HG03520 (cell line): ENCODE data around the gene ZNF581.

Experiments
- ATAC-seq: cut with Tn5 transposase; IDR thresholded peaks from one replicate; pipeline ENCODE4 v1.9.1; 2021; ENCODE audit warnings: mild to moderate bottlenecking, moderate library complexity; ENCODE audit not compliant: unreplicated experiment

The ZNF581 gene

DNA sequence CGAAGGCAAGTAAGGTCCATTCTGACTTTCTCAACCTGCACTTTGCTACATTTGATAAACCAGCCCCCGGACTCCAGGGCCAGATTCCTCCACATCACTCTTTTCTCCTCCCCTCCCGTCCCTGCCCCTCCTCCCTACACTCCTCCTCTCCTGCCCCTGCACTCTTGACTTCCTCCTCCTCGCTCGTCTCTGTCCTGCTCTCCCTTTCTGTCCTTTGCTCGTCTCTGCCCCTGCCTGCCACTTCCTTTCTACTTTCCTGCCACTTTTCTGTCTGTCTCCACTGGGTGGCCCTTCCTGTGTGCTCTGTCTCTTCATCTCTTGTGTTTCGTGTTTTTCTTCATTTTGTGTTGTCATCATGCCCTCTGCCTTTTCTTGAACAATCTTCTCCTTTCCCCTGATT is 18.4 kb downstream of the ZNF581 start:
- no peak for ATAC-seq

DNA sequence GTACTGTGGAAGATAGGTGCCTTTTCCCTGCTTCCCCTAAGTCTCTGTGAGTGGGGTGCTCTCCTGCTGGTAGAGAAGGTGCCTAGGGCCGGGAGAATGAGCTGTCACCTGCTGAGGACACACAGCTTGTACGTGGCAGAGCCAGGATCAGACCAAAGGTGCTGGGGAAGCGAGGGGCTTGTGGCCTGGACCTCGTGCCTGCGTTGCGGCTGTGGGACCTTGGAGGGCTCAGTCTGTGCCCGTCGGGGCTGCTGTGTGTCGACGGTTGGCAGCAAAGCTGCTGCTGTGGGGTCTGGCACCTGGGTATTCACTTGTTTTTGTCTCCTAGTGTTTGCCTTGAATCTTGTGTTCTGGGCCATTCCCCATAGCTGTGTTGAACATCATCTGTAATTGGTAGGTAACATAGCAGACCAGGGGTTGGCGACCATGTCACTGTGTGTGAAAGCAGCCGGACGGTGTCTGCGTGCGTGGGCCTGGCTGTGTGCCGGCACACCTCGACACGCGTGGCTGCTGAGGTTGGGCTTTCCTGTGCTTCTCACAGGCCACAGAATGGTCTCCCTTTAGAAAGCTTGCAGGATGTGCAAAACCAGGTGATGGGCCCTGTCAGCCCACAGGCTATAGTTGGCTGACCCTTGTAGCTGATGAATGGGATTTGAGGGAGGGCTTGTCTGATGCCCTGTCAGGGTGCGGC is 20.5 kb downstream of the ZNF581 start:
- no peak for ATAC-seq

DNA sequence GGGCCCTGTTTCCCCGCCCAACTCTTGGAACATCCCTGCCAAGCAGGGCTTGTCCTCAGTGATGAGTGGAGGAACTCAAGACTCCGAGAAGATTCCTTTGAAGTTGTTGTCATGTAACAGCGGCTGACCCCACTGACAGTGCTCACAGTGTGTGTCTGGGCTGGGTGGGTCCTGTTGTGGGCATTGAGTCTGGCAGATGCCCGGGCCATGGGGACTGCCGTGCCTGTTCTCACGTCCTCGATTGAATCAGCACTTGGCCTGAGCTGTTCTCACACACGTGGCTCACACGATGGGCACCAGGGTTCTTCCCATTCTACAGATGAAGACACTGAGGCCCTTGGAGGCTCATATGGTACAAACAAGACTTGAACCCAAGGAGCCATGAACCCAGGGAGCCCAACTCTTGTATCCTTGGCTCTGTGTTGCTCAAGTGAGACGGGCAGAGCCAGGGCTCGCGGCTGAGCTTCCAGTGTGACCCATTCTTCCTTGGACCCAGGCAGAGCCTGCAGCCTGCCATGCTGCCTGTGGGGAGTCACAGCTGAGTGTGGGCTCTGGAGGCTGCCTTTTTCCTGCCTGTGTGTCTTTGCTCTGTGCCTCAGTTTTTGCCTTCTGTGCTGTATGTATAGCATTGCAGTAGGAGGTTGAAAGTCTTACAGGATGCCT is 23.0 kb downstream of the ZNF581 start:
- no peak for ATAC-seq

DNA sequence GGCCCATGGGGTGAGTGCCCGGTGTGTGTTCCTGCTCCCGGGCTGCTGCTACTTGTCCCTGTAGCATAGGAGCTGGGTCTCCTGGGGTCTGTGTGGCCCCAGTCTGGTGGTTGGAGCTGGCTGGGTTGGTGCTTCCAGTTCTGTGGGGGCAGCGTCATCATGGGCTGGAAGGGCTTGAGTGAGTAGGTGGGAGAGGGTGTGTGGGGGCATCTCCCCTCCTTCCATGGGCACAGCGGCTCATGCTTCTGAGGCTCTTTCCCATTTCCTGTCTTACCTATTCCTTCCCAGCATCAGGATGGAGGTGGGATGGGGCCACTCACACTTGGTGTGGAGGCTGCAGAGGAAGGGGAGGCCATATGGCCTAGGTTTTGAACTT is 23.5 kb downstream of the ZNF581 start:
- ATAC-seq, result no peak

DNA sequence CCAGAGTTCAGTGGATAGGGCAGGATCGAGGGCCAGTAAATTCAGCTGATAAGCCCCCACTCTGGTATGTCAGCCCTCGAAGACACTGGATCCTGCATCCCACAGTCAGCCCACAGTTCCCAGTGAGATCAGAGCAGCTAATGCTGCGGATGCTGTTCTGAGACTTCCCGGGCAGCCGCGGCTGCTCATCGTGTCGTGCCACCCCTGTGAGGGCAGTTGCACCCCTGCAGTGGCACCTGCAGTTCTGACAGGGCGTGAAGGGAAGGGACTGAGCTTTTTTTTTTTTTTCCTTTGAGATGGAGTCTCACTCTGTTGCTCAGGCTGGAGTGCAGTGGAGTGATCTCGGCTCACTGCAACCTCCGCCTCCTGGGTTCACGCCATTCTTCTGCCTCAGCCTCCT is 24.1 kb downstream of the ZNF581 start:
- no peak for ATAC-seq

DNA sequence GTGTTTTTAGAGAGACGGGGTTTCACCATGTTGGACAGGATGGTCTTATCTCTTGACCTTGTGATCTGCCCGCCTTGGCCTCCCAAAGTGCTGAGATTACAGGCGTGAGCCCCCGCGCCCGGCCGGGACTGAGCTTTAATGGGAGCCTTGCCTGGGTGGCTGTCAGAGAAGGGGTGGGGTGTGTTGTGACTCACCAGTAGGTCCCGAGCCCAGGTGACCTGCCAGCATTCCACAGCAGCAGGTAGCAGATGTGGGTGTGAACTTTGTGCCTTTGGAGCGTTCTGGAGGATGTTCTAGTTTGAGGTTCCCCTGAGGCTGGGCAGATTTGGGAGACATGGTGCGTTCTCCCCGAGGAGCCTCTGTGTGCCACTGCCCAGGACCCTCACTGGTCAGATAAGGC is 24.5 kb downstream of the ZNF581 start:
- ATAC-seq, result no peak

DNA sequence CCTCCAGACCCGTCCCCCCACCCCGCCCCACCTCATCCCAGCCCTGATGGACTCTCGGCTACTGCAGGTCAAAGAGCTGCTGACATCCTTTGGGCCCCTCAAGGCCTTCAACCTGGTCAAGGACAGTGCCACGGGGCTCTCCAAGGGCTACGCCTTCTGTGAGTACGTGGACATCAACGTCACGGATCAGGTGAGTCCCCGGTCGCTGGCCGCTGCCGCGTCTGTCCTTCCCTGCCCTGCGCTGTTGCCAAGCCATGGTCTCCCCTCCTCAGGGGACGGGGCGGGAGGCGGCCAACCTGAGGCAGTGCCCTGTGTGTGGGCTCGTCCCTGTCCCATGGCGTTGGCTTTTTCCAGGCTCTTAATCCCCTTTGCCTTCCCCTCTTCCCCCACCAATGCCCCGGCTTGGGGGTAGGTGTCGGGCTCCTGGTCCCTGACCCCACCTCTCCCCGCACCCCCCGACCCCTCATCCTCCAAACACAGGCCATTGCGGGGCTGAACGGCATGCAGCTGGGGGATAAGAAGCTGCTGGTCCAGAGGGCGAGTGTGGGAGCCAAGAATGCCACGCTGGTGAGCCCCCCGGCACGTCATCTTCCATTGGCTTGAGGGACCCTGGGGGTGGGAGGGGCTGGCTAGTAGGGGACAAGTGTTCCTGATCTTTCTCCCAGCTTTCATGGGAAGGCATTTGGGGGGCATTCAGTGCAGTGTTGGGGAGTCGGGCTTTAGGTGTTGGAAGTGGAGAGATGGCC is 25.3 kb downstream of the ZNF581 start:
- no peak for ATAC-seq

DNA sequence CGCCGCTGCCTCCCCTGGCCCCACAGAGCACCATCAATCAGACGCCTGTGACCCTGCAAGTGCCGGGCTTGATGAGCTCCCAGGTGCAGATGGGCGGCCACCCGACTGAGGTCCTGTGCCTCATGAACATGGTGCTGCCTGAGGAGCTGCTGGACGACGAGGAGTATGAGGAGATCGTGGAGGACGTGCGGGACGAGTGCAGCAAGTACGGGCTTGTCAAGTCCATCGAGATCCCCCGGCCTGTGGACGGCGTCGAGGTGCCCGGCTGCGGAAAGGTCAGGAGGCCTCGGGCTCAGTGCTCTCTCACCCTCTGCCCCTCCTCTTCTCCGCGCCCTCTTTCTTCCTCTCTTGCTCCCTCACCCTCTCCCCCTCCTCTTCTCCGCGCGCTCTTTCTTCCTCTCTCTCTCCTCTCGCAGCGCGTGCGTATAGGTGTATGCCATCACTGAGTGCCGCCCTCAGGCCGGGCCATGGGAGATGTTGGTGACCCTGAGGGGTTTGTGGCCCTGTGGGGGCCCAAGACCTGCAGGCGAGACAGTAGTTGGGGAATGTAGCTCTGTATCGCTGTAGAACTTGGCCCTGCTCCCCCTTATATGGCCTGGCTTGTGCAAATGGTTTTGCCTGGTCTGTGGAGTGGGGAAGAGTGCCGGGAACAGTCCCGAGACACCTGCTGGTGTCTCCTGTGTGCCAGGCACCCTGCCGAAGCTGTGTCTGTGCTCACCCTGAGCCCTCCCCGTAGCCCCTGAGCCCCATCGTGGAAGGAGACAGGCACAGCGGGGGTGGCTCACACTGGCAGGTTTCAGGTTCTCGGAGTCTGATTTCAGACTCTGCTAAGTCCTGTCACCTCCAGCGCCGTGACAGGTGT is 26.2 kb downstream of the ZNF581 start:
- ATAC-seq, result no peak

DNA sequence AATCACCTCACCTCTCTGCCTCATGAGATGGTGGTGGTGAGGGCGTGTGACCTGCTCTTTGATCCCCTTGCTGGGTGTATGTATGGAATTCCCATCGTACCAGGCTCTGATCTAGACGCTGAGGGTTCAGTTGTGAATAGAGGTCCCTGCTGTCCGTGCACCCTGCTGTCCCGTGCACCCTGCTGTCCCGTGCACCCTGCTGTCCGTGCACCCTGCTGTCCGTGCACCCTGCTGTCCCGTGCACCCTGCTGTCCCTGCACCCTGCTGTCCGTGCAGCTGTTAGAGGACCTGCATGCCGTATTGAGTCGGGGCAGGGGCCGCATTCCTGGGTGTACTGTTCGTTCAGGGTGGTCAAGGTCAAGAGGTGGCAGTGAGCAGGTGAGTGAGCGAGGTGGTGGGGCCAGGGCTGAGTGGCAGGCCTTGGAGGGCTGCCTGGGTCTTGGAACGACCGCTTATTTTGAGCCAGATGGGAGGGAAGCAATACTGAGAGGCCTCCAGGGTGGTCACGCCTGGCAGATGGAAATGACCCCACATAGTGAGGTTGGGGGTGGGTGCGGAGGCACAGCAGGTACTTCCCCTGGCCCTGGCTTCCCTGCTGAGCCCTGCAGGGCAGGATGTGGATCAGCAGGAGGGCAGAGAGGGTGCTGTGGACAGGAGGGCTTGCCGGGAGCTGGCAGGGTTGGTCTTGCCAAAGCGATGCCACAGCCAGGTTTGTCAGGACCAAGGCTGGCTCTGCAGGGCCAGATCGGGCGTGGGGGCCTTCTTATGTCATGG is 27.0 kb downstream of the ZNF581 start:
- no peak for ATAC-seq

DNA sequence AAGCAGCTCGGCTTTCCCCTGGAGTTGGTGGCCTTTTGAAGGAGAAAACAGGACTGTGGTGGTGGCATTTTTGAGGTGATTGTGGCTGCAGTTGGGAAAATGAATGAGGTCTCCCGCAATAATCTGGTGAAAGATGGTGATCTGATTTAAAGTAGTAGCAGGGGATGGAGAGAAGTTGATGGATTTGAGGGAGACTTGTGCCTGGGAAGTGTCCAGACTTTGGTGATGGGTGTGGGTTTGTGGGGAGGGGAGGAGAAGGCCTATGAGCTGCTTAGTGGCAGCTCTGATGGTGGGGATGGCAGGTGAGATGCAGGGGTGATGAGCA is 27.6 kb downstream of the ZNF581 start:
- ATAC-seq, result no peak

DNA sequence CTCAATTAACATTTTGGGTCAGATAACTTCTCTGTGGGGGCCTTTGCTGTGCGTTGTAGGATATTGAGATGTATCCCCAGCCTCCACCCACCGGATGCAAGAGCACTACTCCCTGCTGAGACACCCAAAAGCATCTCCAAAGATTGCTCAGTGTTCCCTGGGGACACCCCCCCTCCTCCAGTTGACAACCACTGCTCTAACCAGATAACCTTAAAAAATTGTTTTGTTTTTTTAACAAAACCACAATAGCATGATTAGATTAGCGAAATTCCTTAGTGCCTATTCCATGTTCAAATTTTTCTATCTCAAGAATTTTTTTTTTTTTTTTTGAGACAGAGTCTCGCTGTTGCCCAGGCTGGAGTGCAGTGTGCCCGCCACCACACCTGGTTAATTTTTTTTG is 29.0 kb downstream of the ZNF581 start:
- ATAC-seq, result no peak

DNA sequence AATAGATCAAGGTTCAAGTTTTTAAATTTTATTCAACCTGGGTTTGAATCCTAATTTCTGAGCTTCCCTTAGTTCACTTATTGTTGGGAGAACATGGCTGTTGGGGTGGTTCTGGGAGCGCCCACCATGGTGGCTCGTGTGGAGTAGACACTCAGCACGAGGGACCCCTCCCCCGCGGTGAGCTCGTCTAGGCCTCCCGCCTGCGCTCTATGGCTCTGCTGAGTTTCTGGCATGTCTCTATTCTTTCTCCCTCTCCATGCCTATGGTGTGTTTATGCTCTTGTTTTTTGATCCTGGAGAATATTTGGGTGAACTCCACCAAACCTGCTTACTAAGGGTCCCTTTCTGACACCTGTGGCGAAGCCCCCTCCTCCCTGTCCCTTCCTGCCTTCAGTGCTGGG is 30.0 kb downstream of the ZNF581 start:
- no peak for ATAC-seq

DNA sequence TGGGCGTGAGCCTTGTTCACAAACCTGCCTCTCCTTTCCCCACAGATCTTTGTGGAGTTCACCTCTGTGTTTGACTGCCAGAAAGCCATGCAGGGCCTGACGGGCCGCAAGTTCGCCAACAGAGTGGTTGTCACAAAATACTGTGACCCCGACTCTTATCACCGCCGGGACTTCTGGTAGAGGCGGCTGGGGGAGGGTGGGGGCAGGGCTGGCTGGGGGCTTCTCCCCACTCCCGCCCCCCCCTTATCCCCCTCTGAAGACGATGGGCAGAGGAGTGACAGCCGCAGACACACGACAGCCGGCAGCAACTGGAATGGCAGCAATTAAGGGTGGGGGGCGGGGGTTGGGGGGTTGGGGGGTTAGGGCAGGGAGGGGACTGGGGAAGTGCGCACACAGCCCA is 30.4 kb downstream of the ZNF581 start:
- ATAC-seq, result no peak

DNA sequence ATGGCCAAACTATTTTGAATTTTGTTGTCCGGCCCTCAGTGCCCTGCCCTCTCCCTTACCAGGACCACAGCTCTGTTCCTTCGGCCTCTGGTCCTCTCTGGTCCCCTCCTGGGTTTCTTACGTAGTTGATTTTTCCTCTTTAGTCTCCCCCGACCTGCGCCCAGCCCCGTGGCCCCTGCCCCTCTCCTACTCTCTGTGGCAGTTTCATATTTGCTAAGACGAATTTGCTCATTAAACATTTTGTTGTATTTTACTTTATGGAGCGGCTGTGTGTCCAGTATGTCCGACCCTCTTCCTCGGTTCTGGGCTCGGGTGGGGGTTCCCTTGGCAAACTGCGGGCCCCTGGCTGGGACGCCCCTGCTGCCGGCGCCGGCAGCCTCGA is 31.0 kb downstream of the ZNF581 start:
- no peak for ATAC-seq

DNA sequence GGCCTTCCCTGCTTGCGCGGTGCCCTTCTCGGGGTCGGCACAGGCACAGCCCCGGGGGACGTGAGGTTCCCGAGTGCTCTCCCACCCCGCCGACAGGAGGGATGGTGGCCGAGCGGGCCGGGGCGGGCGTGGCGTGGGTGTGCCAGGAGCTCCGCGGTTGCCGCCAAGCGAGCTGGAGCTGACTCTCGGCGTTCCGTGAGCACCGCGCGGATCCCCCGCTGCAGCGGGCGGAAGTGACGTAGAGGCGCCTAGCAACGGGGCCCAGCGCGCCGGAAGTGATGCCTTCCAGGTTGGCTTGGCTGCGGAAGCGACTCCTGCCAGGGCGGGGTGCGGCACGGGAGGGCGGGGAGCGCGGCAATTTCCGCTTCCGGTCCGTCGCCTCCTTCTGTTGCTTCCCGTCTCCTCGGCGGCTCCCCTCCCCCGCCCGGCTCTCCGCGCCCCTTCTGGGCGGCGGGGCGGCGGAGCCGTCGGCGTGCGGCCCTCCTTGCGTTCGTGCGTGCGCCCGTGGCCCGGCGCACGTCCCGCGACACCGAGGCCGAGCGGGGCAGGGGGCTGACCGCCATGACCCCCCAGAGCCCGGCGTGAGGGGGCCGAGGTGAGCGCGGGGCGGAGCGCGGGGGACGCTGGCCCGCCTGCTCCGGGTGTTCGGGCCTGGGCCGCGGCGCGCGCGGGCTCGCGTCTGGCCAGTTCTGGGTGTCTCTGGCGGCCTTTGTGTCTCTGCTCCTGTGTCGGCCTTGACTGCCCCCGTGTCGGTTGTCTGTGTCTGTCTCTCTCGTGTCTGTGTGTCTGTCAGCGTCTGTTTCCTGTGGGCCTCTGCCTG is 31.6 kb downstream of the ZNF581 start, which contains the start of gene EPN1:
TSS of gene EPN1 (plus strand) at position 386 of the 820 bp plus-strand sequence. CDS start 3,402 bp downstream, outside the sequence.
- peak; percentile 69 for ATAC-seq

DNA sequence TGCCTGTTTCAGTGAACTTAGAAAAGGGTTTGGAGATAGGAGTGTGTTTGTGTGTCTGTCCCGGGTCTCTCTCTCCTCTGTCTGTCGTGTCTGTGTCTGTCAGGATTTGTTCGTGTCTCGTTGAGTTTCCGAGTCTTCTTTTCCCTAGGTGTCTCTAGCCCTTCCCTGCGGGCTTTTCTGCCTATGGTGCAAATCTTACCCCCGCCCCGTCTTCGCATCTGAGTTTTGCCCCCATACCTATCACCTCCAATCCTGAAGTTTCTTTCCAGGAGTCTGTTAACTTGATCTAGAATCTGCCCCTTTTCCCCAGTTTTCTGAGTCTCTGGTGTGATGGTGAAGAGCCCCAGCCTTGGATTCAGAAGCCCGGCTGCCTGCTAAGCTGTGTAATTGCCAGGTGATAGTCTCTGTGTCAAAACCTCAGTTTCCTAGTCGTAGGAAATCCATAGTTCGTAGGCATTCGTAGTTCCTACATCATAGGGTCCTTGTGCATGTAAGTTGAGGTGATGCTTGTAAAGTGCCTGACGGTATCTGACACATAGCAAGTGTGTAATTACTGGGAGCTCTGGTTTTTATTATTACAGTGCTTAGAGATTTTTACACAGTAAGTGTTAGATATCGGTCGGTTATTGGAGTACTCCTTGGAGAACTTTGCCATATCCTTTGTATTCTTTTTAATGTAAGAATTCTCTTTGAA is 32.4 kb downstream of the ZNF581 start:
- no peak for ATAC-seq

DNA sequence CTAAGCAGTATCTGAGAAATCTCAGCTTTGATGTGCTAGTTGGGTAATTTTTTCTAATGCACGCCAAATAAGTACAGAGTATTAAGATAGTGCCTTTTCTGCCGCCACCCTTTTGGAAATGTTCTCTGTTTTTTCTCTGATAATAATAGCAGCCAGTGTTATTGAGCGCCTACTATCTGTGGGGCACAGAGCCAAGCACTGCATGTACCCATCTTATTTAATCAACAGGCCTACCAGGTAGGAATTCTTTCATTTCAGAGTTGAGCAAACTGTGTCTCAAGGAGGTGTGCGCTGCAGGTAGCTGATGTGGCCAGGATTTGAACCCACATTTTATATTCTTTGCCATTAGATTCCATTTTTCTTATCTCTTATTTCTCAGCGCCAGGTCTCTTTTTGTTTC is 32.9 kb downstream of the ZNF581 start:
- no peak for ATAC-seq

DNA sequence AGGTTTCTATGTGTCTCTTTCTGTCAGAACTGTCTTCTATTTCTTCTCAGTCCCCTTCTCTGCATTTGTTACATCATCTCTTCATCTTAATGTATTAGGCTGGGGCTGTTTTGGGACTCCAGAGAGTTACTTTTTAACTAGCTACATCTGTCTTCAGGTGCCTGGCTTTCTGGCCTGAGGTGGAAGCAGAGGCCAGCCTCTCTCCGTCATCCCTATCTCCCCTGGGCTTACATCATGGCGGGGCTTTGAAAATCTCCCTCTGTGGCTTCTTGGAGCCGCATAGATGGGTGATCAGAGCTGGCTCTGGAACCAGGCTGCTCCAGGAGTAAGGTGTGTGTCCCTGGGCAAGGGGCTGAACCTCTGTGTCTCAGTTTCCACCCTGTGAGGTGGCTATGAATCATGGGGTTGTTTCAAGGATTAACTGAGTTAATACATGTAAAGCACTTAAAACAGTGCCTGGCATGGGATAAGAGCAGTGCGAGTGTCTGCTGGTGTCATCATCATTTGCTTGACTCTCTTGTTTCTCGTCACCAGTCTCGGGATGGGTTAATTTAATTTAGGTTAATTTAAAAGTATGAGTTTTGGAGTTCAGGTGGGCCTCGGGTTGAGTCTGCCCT is 33.5 kb downstream of the ZNF581 start:
- ATAC-seq, result no peak

DNA sequence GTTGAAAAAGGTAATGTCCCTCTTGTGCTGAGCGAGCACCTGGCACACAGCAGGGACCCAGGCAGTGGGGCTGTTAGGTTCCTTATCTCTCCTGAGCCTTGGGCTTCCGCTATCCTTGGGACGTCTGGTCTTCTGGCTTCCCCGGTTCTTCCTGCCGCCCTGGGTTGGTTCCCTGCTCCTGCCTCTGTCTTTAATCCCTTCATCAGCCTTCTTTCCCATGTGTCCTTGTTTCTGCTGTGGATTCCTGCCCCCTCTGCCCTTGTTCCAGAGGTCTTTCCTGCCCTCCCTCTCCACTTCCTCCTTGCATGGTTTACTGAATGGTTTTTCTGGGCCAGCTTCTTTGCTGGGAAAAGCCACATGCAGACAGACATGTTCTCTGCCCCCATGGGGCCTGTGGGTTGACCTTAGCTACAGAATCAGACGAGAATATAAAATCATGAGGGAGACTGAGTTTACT is 34.2 kb downstream of the ZNF581 start:
- no peak for ATAC-seq
